Fibroblast of lung (primary cell): ENCODE results near the gene LBHD2.

ENCODE experiments used
- EZH2 ChIP-seq: IDR thresholded peaks from 2 replicates; pipeline ENCODE4 v1.5.1; 2012; ENCODE audit warnings: low read length, control low read depth, mild to moderate bottlenecking; ENCODE audit errors: missing control alignments
- TF ChIP-seq, protein P1 (sequence below), 2 donors: IDR thresholded peaks in 1 of 2; conservative IDR thresholded peaks in 1 of 2; 1 replicate in 1 of 2; 2 replicates in 1 of 2; pipeline ENCODE4 v1.5.1; 2011 to 2012; ENCODE audit warnings: low read length in 2 of 2, control low read depth in 1 of 2, inconsistent platforms in 1 of 2, low read depth in 1 of 2, mild to moderate bottlenecking in 1 of 2

GRCh38 chr14:103116636-103117035 lies 32.6 kb downstream of the LBHD2 start:
- TF ChIP-seq, protein P1, sequence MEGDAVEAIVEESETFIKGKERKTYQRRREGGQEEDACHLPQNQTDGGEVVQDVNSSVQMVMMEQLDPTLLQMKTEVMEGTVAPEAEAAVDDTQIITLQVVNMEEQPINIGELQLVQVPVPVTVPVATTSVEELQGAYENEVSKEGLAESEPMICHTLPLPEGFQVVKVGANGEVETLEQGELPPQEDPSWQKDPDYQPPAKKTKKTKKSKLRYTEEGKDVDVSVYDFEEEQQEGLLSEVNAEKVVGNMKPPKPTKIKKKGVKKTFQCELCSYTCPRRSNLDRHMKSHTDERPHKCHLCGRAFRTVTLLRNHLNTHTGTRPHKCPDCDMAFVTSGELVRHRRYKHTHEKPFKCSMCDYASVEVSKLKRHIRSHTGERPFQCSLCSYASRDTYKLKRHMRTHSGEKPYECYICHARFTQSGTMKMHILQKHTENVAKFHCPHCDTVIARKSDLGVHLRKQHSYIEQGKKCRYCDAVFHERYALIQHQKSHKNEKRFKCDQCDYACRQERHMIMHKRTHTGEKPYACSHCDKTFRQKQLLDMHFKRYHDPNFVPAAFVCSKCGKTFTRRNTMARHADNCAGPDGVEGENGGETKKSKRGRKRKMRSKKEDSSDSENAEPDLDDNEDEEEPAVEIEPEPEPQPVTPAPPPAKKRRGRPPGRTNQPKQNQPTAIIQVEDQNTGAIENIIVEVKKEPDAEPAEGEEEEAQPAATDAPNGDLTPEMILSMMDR (conservative IDR thresholded peaks at IDR 0.05 in 1 of 2, IDR thresholded peaks at IDR 0.05 in 1 of 2; ENCODE audit: low read depth in 1 of 2, low read length in 2 of 2), result no peak
- no peak for TF ChIP-seq EZH2
